ENCODE measurements around the gene ADA. TPM values are rescaled to one million over a fixed set of nuclear protein-coding genes. Genes with fewer than 3 reads are reported as not detected.

The ADA gene
- total RNA-seq, 6 donors from 2014 or later, result 5.0 to 9.4 (median 7.2) TPM

DNA sequence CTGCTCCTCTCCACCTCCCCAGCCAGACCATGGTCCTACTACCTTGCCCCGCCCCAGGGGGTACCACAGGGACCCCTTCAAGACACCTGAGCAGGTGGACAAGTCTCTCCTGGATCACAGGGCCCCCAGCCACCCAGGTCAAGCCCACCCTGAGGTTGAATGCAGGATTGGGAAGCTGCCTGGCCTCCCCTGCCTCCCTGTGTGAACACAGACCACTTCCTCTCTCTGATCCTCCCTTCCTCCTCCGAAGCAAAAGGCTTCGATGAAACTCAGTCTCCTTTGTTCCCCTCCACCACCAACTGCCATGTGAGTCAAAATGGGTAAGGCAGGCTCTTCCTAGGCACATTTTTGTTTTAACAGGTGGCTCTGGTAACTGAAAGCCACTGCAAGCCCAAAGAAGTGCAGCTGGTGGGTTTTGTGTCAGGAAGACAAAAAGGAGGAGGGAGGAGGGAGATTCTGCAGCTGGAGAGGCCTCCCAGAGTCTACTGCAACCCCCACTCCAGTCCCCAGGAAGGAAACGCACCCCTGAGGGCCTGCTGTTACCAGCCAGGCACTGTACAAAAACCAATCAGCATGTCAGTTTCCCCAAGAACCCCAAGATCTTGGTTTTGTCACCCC lies 5.4 kb downstream of the ADA start:
- Histone ChIP-seq H3K27me3 (no peaks in the 10 kb centered on the region), H3K9me3 (no peaks in the 10 kb centered on the region), H3K4me3 (no peak overlapping the region), H3K27ac (peak overlapping the region; percentile 40 to 82 (median 54)), H3K4me1 (peaks cover 49 to 81% (median 61%) of the 10 kb centered on the region in 4 donors), H3K36me3 (no peaks in the 10 kb centered on the region)
- WGBS, 2 donors, result 28 to 40% methylated on average over 4 of the region's 4 CpGs
- TF ChIP-seq POLR2A (IDR thresholded peaks at IDR 0.05) (no peak), CTCF (IDR thresholded peaks at IDR 0.05) (no peak), POLR2AphosphoS5 (IDR thresholded peaks at IDR 0.05) (no peak), EP300 (IDR thresholded peaks at IDR 0.05) (no peak)
- no peak for DNase-seq
- ATAC-seq (ENCODE audit: low FRiP score in 2 of 2), result no peak

- WGBS, 2 donors, result 70% methylated on average over 4 to 7 of the region's 7 CpGs
- H3K27ac ChIP-seq, result peak overlapping the region; percentile 62 to 82 (median 72)
Observed at GRCh38 chr20:44644667-44645131, 6.8 kb downstream of the ADA start.

DNA sequence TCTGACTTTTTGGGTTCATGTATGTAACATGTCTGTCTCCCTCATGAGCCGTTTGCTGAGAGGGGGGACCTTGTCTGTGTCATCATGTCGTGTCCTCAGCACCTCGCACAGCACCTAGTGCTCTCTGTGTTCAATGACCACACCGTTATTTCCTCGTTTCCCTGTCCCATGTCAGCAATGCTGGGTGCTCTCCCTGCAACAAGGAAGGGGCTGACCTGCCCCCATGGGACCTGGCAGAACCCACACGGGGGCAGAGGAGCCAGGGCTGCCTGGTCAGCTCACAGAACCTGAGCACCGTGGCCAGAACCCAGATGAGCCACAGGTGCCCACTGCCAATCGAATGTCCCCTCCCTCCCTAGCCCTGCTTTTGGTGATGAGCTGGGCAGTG lies 7.3 kb downstream of the ADA start:
- WGBS, 2 donors, result 75 to 78% methylated on average over 6 to 8 of the region's 8 CpGs
- Histone ChIP-seq H3K27me3 (no peaks in the 10 kb centered on the region), H3K36me3 (no peaks in the 10 kb centered on the region), H3K27ac (peak overlapping the region; percentile 62 to 82 (median 72)), H3K4me1 (peaks cover 44 to 67% (median 55%) of the 10 kb centered on the region in 4 donors), H3K9me3 (no peaks in the 10 kb centered on the region), H3K4me3 (no peak overlapping the region)
- ATAC-seq (ENCODE audit: low FRiP score in 2 of 2), result no peak
- TF ChIP-seq CTCF (IDR thresholded peaks at IDR 0.05), result no peak
- TF ChIP-seq POLR2AphosphoS5 (IDR thresholded peaks at IDR 0.05), result no peak
- TF ChIP-seq POLR2A (IDR thresholded peaks at IDR 0.05), result no peak
- no peak for TF ChIP-seq EP300 (IDR thresholded peaks at IDR 0.05)
- no peak for DNase-seq

More at GRCh38 chr20:44644667-44645131, 6.8 kb downstream of the ADA start:
- Histone ChIP-seq H3K27me3 (no peaks in the 10 kb centered on the region), H3K9me3 (no peaks in the 10 kb centered on the region), H3K4me1 (peaks cover 44 to 67% (median 55%) of the 10 kb centered on the region in 4 donors), H3K36me3 (no peaks in the 10 kb centered on the region), H3K4me3 (no peak overlapping the region)
- no peak for DNase-seq
- TF ChIP-seq EP300 (IDR thresholded peaks at IDR 0.05) (no peak), POLR2A (IDR thresholded peaks at IDR 0.05) (no peak), CTCF (IDR thresholded peaks at IDR 0.05) (no peak), POLR2AphosphoS5 (IDR thresholded peaks at IDR 0.05) (no peak)
- no peak for ATAC-seq (ENCODE audit: low FRiP score in 2 of 2)

DNA sequence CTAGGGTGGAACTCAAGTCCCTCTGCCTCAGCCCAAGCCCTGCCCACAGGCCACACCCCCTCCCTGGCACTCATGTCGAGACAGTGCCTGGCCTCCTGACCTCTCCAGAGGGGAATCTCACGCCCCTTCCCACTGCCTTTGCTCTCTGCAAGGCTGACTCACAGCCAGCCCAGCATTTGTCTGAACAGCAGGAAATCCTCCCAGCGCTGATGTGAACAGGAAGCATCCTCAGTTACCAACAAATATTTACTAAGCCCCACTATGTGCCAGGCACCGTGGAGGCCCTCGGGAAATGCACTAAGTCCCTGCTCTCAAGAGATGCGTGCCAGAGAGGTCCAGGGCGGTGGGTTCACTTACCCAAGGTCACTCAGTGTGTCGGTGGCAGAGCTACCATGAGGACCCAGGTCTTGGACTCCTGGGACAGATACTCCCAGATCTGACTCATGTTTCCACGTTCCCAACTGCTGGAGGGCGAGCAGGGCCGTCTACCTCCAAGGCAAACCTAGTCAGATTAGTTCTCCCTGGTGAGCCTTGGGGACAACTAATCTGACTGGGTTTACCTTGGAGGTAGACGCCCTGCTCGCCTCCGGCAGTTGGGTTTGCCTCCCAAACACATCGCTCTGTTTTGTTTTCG lies 7.8 kb downstream of the ADA start:
- H3K27ac ChIP-seq, result peak overlapping the region; percentile 66 to 82 (median 72)
- WGBS, 2 donors, result 48 to 52% methylated on average over 13 to 16 of the region's 16 CpGs
- H3K4me3 ChIP-seq, result no peak overlapping the region
- ATAC-seq (ENCODE audit: low FRiP score in 2 of 2) (peak; percentile 71 to 85), DNase-seq (peak; percentile 65 to 72)
- no peaks in the 10 kb centered on the region for H3K27me3 ChIP-seq
- H3K9me3 ChIP-seq, result no peaks in the 10 kb centered on the region
- H3K36me3 ChIP-seq, result no peaks in the 10 kb centered on the region
- no peak for TF ChIP-seq POLR2A (IDR thresholded peaks at IDR 0.05)
- peak in 2 of 4 donors; percentile 27 to 77 for TF ChIP-seq EP300 (IDR thresholded peaks at IDR 0.05)
- TF ChIP-seq CTCF (IDR thresholded peaks at IDR 0.05), result no peak
- TF ChIP-seq POLR2AphosphoS5 (IDR thresholded peaks at IDR 0.05), result peak; percentile 70 to 80
- peaks cover 44 to 62% (median 55%) of the 10 kb centered on the region in 4 donors for H3K4me1 ChIP-seq
